ENCODE results near the gene NATD1. TPM values are rescaled to one million over a fixed set of nuclear protein-coding genes. Genes with fewer than 3 reads are reported as not detected.

The NATD1 gene
- polyA plus RNA-seq, 1 of the 3 experiments (the other 2 are of a cell fraction), result 3.9 TPM

GRCh38 chr17:21301593-21302550 is 48.7 kb upstream of the NATD1 start:
- no peaks in the 10 kb centered on the region for H3K9me3 ChIP-seq
- POLR2A ChIA-PET, result no interaction called here
- H3K9ac ChIP-seq, result no peak overlapping the region
- CTCF ChIA-PET, result interaction anchor here (1.0 to 5.0 kb wide), 5 partner anchors 9 to 211 kb away, joined by 3 to 22 read pairs (median 5); no protein-coding TSS in a partner anchor
- TF ChIP-seq CTCF (IDR thresholded peaks at IDR 0.05), result no peak
- TF ChIP-seq YY1 (IDR thresholded peaks at IDR 0.05; ENCODE audit: low read depth), result no peak
- TF ChIP-seq NFIC (IDR thresholded peaks at IDR 0.05; ENCODE audit: borderline replicate concordance), result no peak
- TF ChIP-seq REST (IDR thresholded peaks at IDR 0.05; ENCODE audit: low read depth, low read length), result no peak
- no peak for TF ChIP-seq USF1 (IDR thresholded peaks at IDR 0.05; ENCODE audit: borderline replicate concordance, low read depth)
- no peak for TF ChIP-seq MEF2A (IDR thresholded peaks at IDR 0.05; ENCODE audit: borderline replicate concordance, low read depth)
- no peak for TF ChIP-seq EP300 (IDR thresholded peaks at IDR 0.05; ENCODE audit: borderline replicate concordance in 1 of 2, low read depth in 1 of 2, low read length in 1 of 2)
- no peak for TF ChIP-seq ELF1 (IDR thresholded peaks at IDR 0.05)
- no peak for TF ChIP-seq RXRA (IDR thresholded peaks at IDR 0.05; ENCODE audit: borderline replicate concordance, low read depth)
- TF ChIP-seq SMC3 (IDR thresholded peaks at IDR 0.05; ENCODE audit: low read depth, low read length), result no peak
- no peak for TF ChIP-seq POLR2AphosphoS5 (IDR thresholded peaks at IDR 0.05; ENCODE audit: low read depth, low read length)
- peaks cover 3 to 38% of the 10 kb centered on the region in 2 experiments for H3K36me3 ChIP-seq (replicated peaks in 1 of 2; ENCODE audit: control insufficient read depth in 1 of 2, insufficient read depth in 2 of 2, low read length in 1 of 2)
- H3K27ac ChIP-seq (ENCODE audit: low read depth in 2 of 2, low read length in 1 of 2), result peak overlapping the region in 1 of 2 experiments; percentile 39; a peak in 1 of 4 replicates
- H3K4me1 ChIP-seq (ENCODE audit: control insufficient read depth in 1 of 2, insufficient read depth in 2 of 2, low read depth in 1 of 2, low read length in 1 of 2), result peaks cover 0 to 26% of the 10 kb centered on the region in 2 experiments; a peak in 1 of 4 replicates
- WGBS (ENCODE audit: low lambda C conversion rate), result 45% methylated on average over 19 of the region's 19 CpGs
- peaks cover 50% of the 10 kb centered on the region for H4K20me1 ChIP-seq (ENCODE audit: insufficient read depth)
- no peak overlapping the region for H3K4me2 ChIP-seq
- no peaks in the 10 kb centered on the region for H3K9me2 ChIP-seq
- peak; percentile 52 for DNase-seq
- no peak overlapping the region for H3K4me3 ChIP-seq (ENCODE audit: low read depth in 2 of 2, low read length in 1 of 2)
- no peak overlapping the region for H2AFZ ChIP-seq (ENCODE audit: low read depth)
- no peaks in the 10 kb centered on the region for H3F3A ChIP-seq (replicated peaks; ENCODE audit: insufficient read depth)
- peaks cover 10% of the 10 kb centered on the region; the same call in 1 of the 2 replicates for H3K27me3 ChIP-seq (ENCODE audit: insufficient read depth)
- H3K79me2 ChIP-seq (ENCODE audit: insufficient read depth), result peaks cover 29% of the 10 kb centered on the region

Data from SK-N-SH (cell line).